HL-60 (cell line): ENCODE measurements around the gene FAM53A.

Experiments used
- DNase-seq, 2 experiments: peaks; one replicate each; pipeline ENCODE4 v3.0.0-alpha.2; 2010 to 2020; ENCODE audit warnings: low read depth in 1 of 2, low spot score in 1 of 2
- H3K27ac ChIP-seq: fragments of 250-450 bp; sonication (Bioruptor Pico); replicated peaks from 2 replicates; pipeline ENCODE4 v1.5.1; 2020; ENCODE audit warnings: mild to moderate bottlenecking, moderate library complexity
- H3K27me3 ChIP-seq: fragments of 250-450 bp; sonication (Bioruptor Pico); 2 replicates; pipeline ENCODE4 v1.5.1; 2021; ENCODE audit warnings: mild to moderate bottlenecking, moderate library complexity; ENCODE audit not compliant: insufficient read depth, poor library complexity, severe bottlenecking
- H3K4me3 ChIP-seq: replicated peaks from 2 replicates; pipeline ENCODE4 v1.5.1; 2011; ENCODE audit warnings: mild to moderate bottlenecking, control low read depth, low read length; ENCODE audit not compliant: insufficient read depth
- GABPA ChIP-seq: IDR thresholded peaks from 2 replicates; pipeline ENCODE4 v1.6.1; 2012; ENCODE audit warnings: low read depth
- POLR2AphosphoS5 ChIP-seq: IDR thresholded peaks from 2 replicates; pipeline ENCODE4 v1.6.1; 2012; ENCODE audit warnings: low read depth
- SPI1 ChIP-seq: IDR thresholded peaks from 2 replicates; pipeline ENCODE4 v1.6.1; 2012; ENCODE audit warnings: low read depth, mild to moderate bottlenecking, borderline replicate concordance
- TF ChIP-seq, protein P1 (sequence below): IDR thresholded peaks from 2 replicates; pipeline ENCODE4 v1.6.1; 2012; ENCODE audit warnings: low read depth; ENCODE audit not compliant: insufficient replicate concordance
- TF ChIP-seq, protein P2 (sequence below): IDR thresholded peaks from one replicate; pipeline ENCODE4 v1.5.1; 2011; ENCODE audit warnings: low read length, control low read depth, inconsistent platforms; ENCODE audit not compliant: insufficient read depth

The FAM53A gene

DNA sequence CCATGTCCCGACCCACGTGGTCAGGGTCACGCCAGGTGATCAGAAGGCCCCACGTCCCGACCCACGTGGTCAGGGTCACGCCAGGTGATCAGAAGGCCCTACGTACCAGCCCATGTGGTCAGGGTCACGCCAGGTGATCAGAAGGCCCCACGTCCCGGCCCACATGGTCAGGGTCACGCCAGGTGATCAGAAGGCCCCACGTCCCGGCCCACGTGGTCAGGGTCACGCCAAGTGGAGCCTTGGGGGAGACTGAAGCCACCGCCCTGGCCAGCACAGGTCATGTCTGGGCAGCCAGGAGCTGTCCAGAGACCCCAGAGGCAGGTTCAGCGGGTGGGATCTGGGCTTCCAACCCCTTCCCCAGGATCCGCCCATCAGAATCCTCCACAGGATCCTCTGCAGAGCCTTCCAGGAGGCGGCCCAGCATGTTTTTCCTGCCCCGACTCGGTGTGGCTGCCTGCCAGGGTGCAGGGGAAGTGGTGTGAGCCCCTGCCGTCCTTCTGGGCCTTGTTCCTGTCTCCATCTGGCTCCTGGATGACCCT lies 58.4 kb downstream of the FAM53A start:
- DNase-seq: no peak
- Histone ChIP-seq H3K27me3 (peaks cover 12% of the 10 kb centered on the region), H3K27ac (no peak overlapping the region), H3K4me3 (no peak overlapping the region)
- no peak for TF ChIP-seq SPI1
- no peak for TF ChIP-seq GABPA
- TF ChIP-seq, protein P1, sequence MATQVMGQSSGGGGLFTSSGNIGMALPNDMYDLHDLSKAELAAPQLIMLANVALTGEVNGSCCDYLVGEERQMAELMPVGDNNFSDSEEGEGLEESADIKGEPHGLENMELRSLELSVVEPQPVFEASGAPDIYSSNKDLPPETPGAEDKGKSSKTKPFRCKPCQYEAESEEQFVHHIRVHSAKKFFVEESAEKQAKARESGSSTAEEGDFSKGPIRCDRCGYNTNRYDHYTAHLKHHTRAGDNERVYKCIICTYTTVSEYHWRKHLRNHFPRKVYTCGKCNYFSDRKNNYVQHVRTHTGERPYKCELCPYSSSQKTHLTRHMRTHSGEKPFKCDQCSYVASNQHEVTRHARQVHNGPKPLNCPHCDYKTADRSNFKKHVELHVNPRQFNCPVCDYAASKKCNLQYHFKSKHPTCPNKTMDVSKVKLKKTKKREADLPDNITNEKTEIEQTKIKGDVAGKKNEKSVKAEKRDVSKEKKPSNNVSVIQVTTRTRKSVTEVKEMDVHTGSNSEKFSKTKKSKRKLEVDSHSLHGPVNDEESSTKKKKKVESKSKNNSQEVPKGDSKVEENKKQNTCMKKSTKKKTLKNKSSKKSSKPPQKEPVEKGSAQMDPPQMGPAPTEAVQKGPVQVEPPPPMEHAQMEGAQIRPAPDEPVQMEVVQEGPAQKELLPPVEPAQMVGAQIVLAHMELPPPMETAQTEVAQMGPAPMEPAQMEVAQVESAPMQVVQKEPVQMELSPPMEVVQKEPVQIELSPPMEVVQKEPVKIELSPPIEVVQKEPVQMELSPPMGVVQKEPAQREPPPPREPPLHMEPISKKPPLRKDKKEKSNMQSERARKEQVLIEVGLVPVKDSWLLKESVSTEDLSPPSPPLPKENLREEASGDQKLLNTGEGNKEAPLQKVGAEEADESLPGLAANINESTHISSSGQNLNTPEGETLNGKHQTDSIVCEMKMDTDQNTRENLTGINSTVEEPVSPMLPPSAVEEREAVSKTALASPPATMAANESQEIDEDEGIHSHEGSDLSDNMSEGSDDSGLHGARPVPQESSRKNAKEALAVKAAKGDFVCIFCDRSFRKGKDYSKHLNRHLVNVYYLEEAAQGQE: no peak
- TF ChIP-seq POLR2AphosphoS5: no peak
- TF ChIP-seq, protein P2, sequence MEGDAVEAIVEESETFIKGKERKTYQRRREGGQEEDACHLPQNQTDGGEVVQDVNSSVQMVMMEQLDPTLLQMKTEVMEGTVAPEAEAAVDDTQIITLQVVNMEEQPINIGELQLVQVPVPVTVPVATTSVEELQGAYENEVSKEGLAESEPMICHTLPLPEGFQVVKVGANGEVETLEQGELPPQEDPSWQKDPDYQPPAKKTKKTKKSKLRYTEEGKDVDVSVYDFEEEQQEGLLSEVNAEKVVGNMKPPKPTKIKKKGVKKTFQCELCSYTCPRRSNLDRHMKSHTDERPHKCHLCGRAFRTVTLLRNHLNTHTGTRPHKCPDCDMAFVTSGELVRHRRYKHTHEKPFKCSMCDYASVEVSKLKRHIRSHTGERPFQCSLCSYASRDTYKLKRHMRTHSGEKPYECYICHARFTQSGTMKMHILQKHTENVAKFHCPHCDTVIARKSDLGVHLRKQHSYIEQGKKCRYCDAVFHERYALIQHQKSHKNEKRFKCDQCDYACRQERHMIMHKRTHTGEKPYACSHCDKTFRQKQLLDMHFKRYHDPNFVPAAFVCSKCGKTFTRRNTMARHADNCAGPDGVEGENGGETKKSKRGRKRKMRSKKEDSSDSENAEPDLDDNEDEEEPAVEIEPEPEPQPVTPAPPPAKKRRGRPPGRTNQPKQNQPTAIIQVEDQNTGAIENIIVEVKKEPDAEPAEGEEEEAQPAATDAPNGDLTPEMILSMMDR: no peak

GRCh38 chr4:1624519-1624910 lies 59.6 kb downstream of the FAM53A start:
- Histone ChIP-seq H3K4me3 (no peak overlapping the region), H3K27ac (no peak overlapping the region)
- TF ChIP-seq, protein P2: no peak
- no peak for TF ChIP-seq GABPA

DNA sequence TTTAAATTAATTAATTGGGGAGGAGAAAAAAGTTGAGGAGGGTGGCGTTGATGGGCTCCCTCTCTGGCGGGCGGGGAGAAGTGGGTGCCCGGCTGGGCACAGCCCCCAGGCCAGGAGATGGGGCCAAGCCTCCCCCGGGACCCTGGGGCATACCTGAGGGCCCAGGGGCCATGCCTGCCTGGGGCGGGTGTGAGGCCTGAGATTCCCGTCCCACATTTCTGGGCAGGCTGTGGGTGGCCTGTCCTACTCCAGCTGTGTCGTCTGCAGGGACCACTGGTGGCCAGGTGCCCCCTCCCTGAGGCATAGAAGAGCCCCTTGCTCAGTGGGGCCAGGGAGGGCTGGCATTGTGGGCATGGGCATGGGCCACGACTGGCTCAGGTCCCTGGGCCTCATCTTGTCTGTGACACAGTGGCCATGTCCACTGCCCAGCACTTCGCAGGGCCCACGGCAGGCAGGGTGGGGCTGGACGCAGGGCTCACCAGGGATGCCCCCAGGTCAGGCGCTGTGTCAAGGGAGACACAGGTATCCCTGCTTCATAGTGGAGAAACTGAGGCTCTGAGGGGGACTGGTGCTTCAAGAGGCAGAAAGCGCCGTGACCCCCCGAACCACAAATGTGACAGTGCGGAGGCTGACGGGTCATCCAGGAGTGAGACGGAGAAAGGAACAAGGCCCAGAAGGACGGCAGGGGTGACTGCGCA lies 60.1 kb downstream of the FAM53A start:
- Histone ChIP-seq H3K27ac (no peak overlapping the region), H3K27me3 (peaks cover 12% of the 10 kb centered on the region), H3K4me3 (no peak overlapping the region)
- DNase-seq: no peak
- TF ChIP-seq, protein P1: no peak
- TF ChIP-seq POLR2AphosphoS5: no peak
- no peak for TF ChIP-seq GABPA
- TF ChIP-seq, protein P2: no peak
- TF ChIP-seq SPI1: no peak

More at GRCh38 chr4:1624519-1624910, 59.6 kb downstream of the FAM53A start:
- DNase-seq: no peak
- H3K27me3 ChIP-seq: peaks cover 12% of the 10 kb centered on the region
